Ammon's horn (tissue), 1 donor: Measurements from ENCODE around the gene GRK5.
"Not testable (repeated sequence)": the region's sequence is repeated elsewhere in the genome, so short reads cannot be mapped to it uniquely, and the experiment has no call there.

Experiments
- DNase-seq: peaks from one replicate; pipeline ENCODE4 v3.0.0-alpha.2; 2016; ENCODE audit warnings: low spot score

Gene GRK5

GRCh38 chr10:119422682-119423509 lies 215.5 kb downstream of the GRK5 start:
- no peak for DNase-seq

- DNase-seq: no peak
These were observed 216.3 kb downstream of the GRK5 start for GRCh38 chr10:119423510-119424257.

GRCh38 chr10:119424258-119424975 lies 217.0 kb downstream of the GRK5 start:
- no peak for DNase-seq

GRCh38 chr10:119425102-119425880 lies 217.9 kb downstream of the GRK5 start:
- DNase-seq: no peak

- DNase-seq: no peak
These were observed 218.5 kb downstream of the GRK5 start for GRCh38 chr10:119425881-119426170.

- DNase-seq: no peak
These were observed 219.3 kb downstream of the GRK5 start for GRCh38 chr10:119426699-119427098.

GRCh38 chr10:119427263-119427864 lies 220.0 kb downstream of the GRK5 start:
- no peak for DNase-seq

- DNase-seq: no peak
These were observed 221.4 kb downstream of the GRK5 start for GRCh38 chr10:119428789-119429188.

- DNase-seq: no peak
These were observed 222.4 kb downstream of the GRK5 start for GRCh38 chr10:119429771-119430170.

- no peak for DNase-seq
These were observed 223.8 kb downstream of the GRK5 start for GRCh38 chr10:119431034-119431772.

- DNase-seq: no peak
These were observed 224.4 kb downstream of the GRK5 start for GRCh38 chr10:119431773-119432135.

GRCh38 chr10:119434942-119435341 lies 227.6 kb downstream of the GRK5 start:
- DNase-seq: not testable (repeated sequence)

GRCh38 chr10:119438717-119439116 lies 231.3 kb downstream of the GRK5 start:
- no peak for DNase-seq

- DNase-seq: no peak
These were observed 232.6 kb downstream of the GRK5 start for GRCh38 chr10:119439922-119440321.

- no peak for DNase-seq
These were observed 233.9 kb downstream of the GRK5 start for GRCh38 chr10:119441151-119441821.

- no peak for DNase-seq
These were observed 234.8 kb downstream of the GRK5 start for GRCh38 chr10:119441921-119442757.

- DNase-seq: no peak
These were observed 235.3 kb downstream of the GRK5 start for GRCh38 chr10:119442758-119443060.

GRCh38 chr10:119443441-119443840 lies 236.1 kb downstream of the GRK5 start:
- no peak for DNase-seq

- DNase-seq: no peak
These were observed 236.7 kb downstream of the GRK5 start for GRCh38 chr10:119443970-119444660.
